HCT116 (cell line): ENCODE results near the gene KRT38. TPM values are rescaled to one million over a fixed set of nuclear protein-coding genes. Genes with fewer than 3 reads are reported as not detected.

Experiments used
- ATAC-seq: fragments of 200-7000 bp; cut with Tn5 transposase; 2 replicates; pipeline ENCODE4 v1.9.1; 2020; ENCODE audit warnings: mild to moderate bottlenecking, moderate library complexity
- BruUV-seq: library from RNA; stranded (reverse); fragments of 400-500 nt; replicated peaks from 2 replicates; lab custom pipeline; 2021; lab: Mats Ljungman, UMichigan
- CTCF ChIA-PET: fragments of 300-600 bp; sonication (Branson Sonifier 250); formaldehyde crosslinking; loops from one replicate; lab custom pipeline; 2021; ENCODE audit warnings: antibody characterized with exemption; lab: Charles Lee
- POLR2A ChIA-PET: fragments of 300-600, 350-600 bp; sonication (Branson Sonifier 250); formaldehyde crosslinking; loops from one replicate; lab custom pipeline; 2021; ENCODE audit warnings: antibody characterized with exemption; lab: Charles Lee
- RAD21 ChIA-PET, 2 experiments: fragments of 300-600 bp; sonication (Branson Sonifier 250); formaldehyde crosslinking; loops; one replicate each; lab custom pipeline; 2023; ENCODE audit warnings: low total read pairs in 2 of 2; ENCODE audit not compliant: uncharacterized antibody in 2 of 2, unreplicated experiment in 2 of 2, low non-redundant PET in 1 of 2; lab: Charles Lee
- DNase-seq: peaks from one replicate; pipeline ENCODE4 v3.0.0-alpha.2; 2010; ENCODE audit warnings: low read depth, low spot score
- H2AFZ ChIP-seq: fragments of 200-600 bp; shearing (Covaris generic), sonication (generic); 2 replicates; pipeline ENCODE4 v1.6.1; 2017; ENCODE audit warnings: low read depth, mixed run types, mixed read lengths, antibody characterized with exemption, low read length; ENCODE audit not compliant: poor library complexity, severe bottlenecking
- H3K27ac ChIP-seq: 2 replicates; pipeline ENCODE4 v1.5.1; 2012; ENCODE audit warnings: low read depth, low read length
- H3K27me3 ChIP-seq: fragments of 200-600 bp; sonication (generic); 2 replicates; pipeline ENCODE4 v1.6.1; 2016; ENCODE audit warnings: mixed run types, low read length, mixed read lengths; ENCODE audit not compliant: insufficient read depth
- H3K36me3 ChIP-seq, 2 experiments: fragments of 200-500 bp in 1 of 2; fragments of 200-600 bp in 1 of 2; sonication (Bioruptor generic) in 1 of 2; sonication (generic) in 1 of 2; 2 replicates each; pipeline versions ENCODE4 v1.5.1 to v1.6.1; 2014 to 2016; ENCODE audit warnings: low read length in 2 of 2, inconsistent platforms in 1 of 2, mixed read lengths in 1 of 2, mixed run types in 1 of 2; ENCODE audit not compliant: insufficient read depth in 2 of 2, control insufficient read depth in 1 of 2
- H3K4me1 ChIP-seq, 2 experiments: fragments of 200-600 bp in 1 of 2; sonication (generic) in 1 of 2; 2 replicates each; pipeline versions ENCODE4 v1.5.1 to v1.6.1; 2012 to 2017; ENCODE audit warnings: low read length in 2 of 2, inconsistent platforms in 1 of 2, mild to moderate bottlenecking in 1 of 2, mixed read lengths in 1 of 2, mixed run types in 1 of 2, moderate library complexity in 1 of 2; ENCODE audit not compliant: insufficient read depth in 2 of 2, control insufficient read depth in 1 of 2
- H3K4me2 ChIP-seq: fragments of 200-600 bp; sonication (generic); 2 replicates; pipeline ENCODE4 v1.6.1; 2017; ENCODE audit warnings: mixed run types, low read length, mixed read lengths
- H3K4me3 ChIP-seq, 2 experiments: fragments of 200-600 bp in 1 of 2; sonication (generic) in 1 of 2; replicated peaks in 1 of 2; 2 replicates each; pipeline ENCODE4 v1.5.1; 2011 to 2016; ENCODE audit warnings: low read length in 2 of 2, control low read depth in 1 of 2, low read depth in 1 of 2, mild to moderate bottlenecking in 1 of 2, mixed read lengths in 1 of 2, mixed run types in 1 of 2
- H3K79me2 ChIP-seq: fragments of 200-600 bp; sonication (generic); 2 replicates; pipeline ENCODE4 v1.6.1; 2017; ENCODE audit warnings: mild to moderate bottlenecking, mixed run types, low read length, moderate library complexity, mixed read lengths; ENCODE audit not compliant: insufficient read depth
- H3K9ac ChIP-seq: fragments of 200-600 bp; sonication (generic); 2 replicates; pipeline ENCODE4 v1.6.1; 2016; ENCODE audit warnings: low read length, mixed read lengths
- H3K9me2 ChIP-seq: fragments of 200-600 bp; sonication (generic), shearing (Covaris generic); 2 replicates; pipeline ENCODE4 v1.6.1; 2017; ENCODE audit warnings: mixed run types, mild to moderate bottlenecking, moderate library complexity; ENCODE audit not compliant: insufficient read depth
- H3K9me3 ChIP-seq, 2 experiments: fragments of 200-500 bp in 1 of 2; fragments of 200-600 bp in 1 of 2; sonication (Bioruptor generic) in 1 of 2; sonication (generic) in 1 of 2; 2 replicates each; pipeline ENCODE4 v1.6.1; 2014 to 2017; ENCODE audit warnings: low read length in 2 of 2, mixed read lengths in 2 of 2, inconsistent platforms in 1 of 2, low read depth in 1 of 2, mild to moderate bottlenecking in 1 of 2, mixed run types in 1 of 2, moderate library complexity in 1 of 2; ENCODE audit not compliant: control insufficient read depth in 1 of 2, insufficient read depth in 1 of 2
- H4K20me1 ChIP-seq: fragments of 200-600 bp; sonication (generic), shearing (Covaris generic); 2 replicates; pipeline ENCODE4 v1.6.1; 2017; ENCODE audit warnings: mixed run types, mild to moderate bottlenecking, moderate library complexity; ENCODE audit not compliant: insufficient read depth
- CEBPB ChIP-seq: IDR thresholded peaks from 2 replicates; pipeline ENCODE4 v1.6.1; 2012; ENCODE audit warnings: low read depth
- EGR1 ChIP-seq: IDR thresholded peaks from 2 replicates; pipeline ENCODE4 v1.6.1; 2012; ENCODE audit warnings: low read depth
- ELF1 ChIP-seq: IDR thresholded peaks from 2 replicates; pipeline ENCODE4 v1.6.1; 2012; ENCODE audit warnings: low read depth, borderline replicate concordance
- EZH2 ChIP-seq: fragments of 200-600 bp; sonication (generic); IDR thresholded peaks from 2 replicates; pipeline ENCODE4 v1.6.1; 2017; ENCODE audit warnings: antibody characterized with exemption, mixed run types
- EZH2phosphoT487 ChIP-seq: fragments of 200-600 bp; IDR thresholded peaks from 2 replicates; pipeline ENCODE4 v1.6.1; 2018; ENCODE audit warnings: antibody characterized with exemption, borderline replicate concordance
- FOSL1 ChIP-seq: IDR thresholded peaks from 2 replicates; pipeline ENCODE4 v1.6.1; 2012; ENCODE audit warnings: low read depth
- SIN3A ChIP-seq: IDR thresholded peaks from 2 replicates; pipeline ENCODE4 v1.6.1; 2012; ENCODE audit warnings: low read depth
- YY1 ChIP-seq: IDR thresholded peaks from 2 replicates; pipeline ENCODE4 v1.6.1; 2011; ENCODE audit warnings: low read length, low read depth, moderate library complexity, mild to moderate bottlenecking; ENCODE audit not compliant: insufficient replicate concordance; ENCODE audit errors: extremely low read depth
- ZFX ChIP-seq: fragments of 450-650 bp; IDR thresholded peaks from 2 replicates; pipeline ENCODE4 v1.6.1; 2017
- intact Hi-C: fragments of 100-400 bp; cut with micrococcal nuclease; formaldehyde crosslinking; loops from 2 replicates; pipeline ENCODE4 v1.10.0; 2022
- total RNA-seq: library from RNA; stranded (reverse); gene quantifications from one replicate; pipeline ENCODE4 v1.2.1, GENCODE V29; 2021; ENCODE audit not compliant: unreplicated experiment
- TF ChIP-seq, protein P1 (sequence below): IDR thresholded peaks from 2 replicates; pipeline ENCODE4 v1.6.1; 2011; ENCODE audit warnings: mild to moderate bottlenecking, low read length, moderate library complexity; ENCODE audit not compliant: insufficient replicate concordance; ENCODE audit errors: extremely low read depth
- TF ChIP-seq, protein P2 (sequence below): IDR thresholded peaks from 2 replicates; pipeline ENCODE4 v1.6.1; 2012

The KRT38 gene
- total RNA-seq, 1 experiment from 2014 or later, result not detected

DNA sequence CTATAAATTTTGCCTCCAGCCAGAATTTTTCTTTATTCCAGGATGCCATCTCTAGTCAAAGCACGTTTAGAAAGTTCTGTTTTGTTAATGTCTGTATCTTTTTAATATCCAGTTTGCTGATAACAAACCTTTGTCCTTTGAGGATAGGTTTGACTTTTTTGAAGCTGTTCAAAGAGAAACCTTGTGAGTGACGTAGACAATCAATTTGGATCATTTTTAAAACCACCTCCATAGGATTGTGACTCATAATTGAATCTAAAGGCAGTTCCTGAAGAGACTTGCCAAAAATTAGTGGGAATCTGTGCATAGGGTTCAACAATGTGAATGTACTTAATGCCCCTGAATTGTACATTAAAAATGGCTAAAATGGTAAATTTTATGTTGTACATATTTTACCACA, 49.2 kb downstream of the KRT38 start:
- peaks cover 2 to 17% of the 10 kb centered on the region in 2 experiments; a peak in 2 of 4 replicates for H3K4me1 ChIP-seq
- no peak overlapping the region for H3K4me3 ChIP-seq
- H3K4me2 ChIP-seq, result no peak overlapping the region
- H3K9ac ChIP-seq, result no peak overlapping the region
- no peak overlapping the region for H2AFZ ChIP-seq
- intact Hi-C loops, result no loop called here
- no peaks in the 10 kb centered on the region for H4K20me1 ChIP-seq
- POLR2A ChIA-PET, result no interaction called here
- no peak for TF ChIP-seq EGR1
- no peak for TF ChIP-seq SIN3A
- CTCF ChIA-PET, result no interaction called here
- no peaks in the 10 kb centered on the region for H3K27me3 ChIP-seq
- no peaks in the 10 kb centered on the region for H3K9me2 ChIP-seq
- no peak overlapping the region for H3K27ac ChIP-seq
- RAD21 ChIA-PET, result no interaction called here
- ATAC-seq (no peak), DNase-seq (no peak)
- H3K36me3 ChIP-seq, result no peaks in the 10 kb centered on the region
- no peaks in the 10 kb centered on the region for H3K79me2 ChIP-seq
- peaks cover 2 to 10% of the 10 kb centered on the region in 2 experiments; a peak in 1 of 4 replicates for H3K9me3 ChIP-seq
- BruUV-seq, result no TSS peak

DNA sequence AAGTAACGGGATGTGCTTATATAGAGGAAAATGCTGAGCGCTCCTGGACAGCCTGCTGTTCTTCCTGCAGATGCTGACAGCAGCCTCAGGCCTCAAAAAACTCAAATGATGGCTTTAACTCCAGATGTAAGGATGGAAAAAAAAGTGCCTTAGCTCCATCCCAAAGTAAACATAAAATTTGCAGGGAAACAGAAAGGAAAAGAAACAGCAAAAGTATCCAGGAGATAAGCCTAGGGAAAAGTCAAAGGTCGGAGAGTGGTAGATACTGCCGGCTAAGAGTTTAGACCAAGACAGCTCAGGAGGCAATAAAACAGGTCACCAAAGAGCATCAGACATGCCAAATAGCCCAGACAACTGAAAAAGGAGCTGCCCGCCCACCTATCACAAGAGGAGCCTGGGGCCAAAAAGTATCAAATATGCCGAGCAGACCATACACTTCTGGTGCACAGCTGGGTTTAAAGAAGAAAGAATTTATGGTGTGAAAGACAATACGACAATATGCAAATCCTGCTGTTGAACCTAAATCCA, 50.3 kb downstream of the KRT38 start:
- RAD21 ChIA-PET, result no interaction called here
- H4K20me1 ChIP-seq, result no peaks in the 10 kb centered on the region

More for the DNA sequence above, 50.3 kb downstream of the KRT38 start:
- ChIA-PET CTCF (no interaction called here), POLR2A (no interaction called here)
- Histone ChIP-seq H3K4me2 (no peak overlapping the region), H3K9me3 (peaks cover 4 to 12% of the 10 kb centered on the region in 2 experiments; a peak in 1 of 4 replicates), H3K27ac (no peak overlapping the region), H3K4me1 (peaks cover 2 to 17% of the 10 kb centered on the region in 2 experiments; a peak in 2 of 4 replicates), H3K9me2 (no peaks in the 10 kb centered on the region), H3K27me3 (no peaks in the 10 kb centered on the region), H3K4me3 (no peak overlapping the region), H3K36me3 (no peaks in the 10 kb centered on the region), H3K79me2 (no peaks in the 10 kb centered on the region), H2AFZ (no peak overlapping the region), H3K9ac (no peak overlapping the region)
- DNase-seq, result no peak
- intact Hi-C loops, result no loop called here
- ATAC-seq, result no peak
- TF ChIP-seq EZH2, result no peak
- no peak for TF ChIP-seq FOSL1
- TF ChIP-seq ELF1, result no peak
- TF ChIP-seq, protein P1, sequence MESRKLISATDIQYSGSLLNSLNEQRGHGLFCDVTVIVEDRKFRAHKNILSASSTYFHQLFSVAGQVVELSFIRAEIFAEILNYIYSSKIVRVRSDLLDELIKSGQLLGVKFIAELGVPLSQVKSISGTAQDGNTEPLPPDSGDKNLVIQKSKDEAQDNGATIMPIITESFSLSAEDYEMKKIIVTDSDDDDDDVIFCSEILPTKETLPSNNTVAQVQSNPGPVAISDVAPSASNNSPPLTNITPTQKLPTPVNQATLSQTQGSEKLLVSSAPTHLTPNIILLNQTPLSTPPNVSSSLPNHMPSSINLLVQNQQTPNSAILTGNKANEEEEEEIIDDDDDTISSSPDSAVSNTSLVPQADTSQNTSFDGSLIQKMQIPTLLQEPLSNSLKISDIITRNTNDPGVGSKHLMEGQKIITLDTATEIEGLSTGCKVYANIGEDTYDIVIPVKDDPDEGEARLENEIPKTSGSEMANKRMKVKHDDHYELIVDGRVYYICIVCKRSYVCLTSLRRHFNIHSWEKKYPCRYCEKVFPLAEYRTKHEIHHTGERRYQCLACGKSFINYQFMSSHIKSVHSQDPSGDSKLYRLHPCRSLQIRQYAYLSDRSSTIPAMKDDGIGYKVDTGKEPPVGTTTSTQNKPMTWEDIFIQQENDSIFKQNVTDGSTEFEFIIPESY, result no peak
- TF ChIP-seq SIN3A, result no peak
- TF ChIP-seq, protein P2, sequence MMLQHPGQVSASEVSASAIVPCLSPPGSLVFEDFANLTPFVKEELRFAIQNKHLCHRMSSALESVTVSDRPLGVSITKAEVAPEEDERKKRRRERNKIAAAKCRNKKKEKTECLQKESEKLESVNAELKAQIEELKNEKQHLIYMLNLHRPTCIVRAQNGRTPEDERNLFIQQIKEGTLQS, result no peak
- no peak for TF ChIP-seq EGR1
- TF ChIP-seq YY1, result no peak
- TF ChIP-seq EZH2phosphoT487, result no peak
- no peak for TF ChIP-seq ZFX
- TF ChIP-seq CEBPB, result no peak
- no TSS peak for BruUV-seq
